Activated T-cell treated with anti-CD3 and anti-CD28 coated beads, Interleukin-2, amount 50 U/mL, for 24 hours (primary cell): ENCODE measurements around the gene CPNE5.

ENCODE experiments used
- DNase-seq: peaks from one replicate; pipeline ENCODE4 v3.0.0-alpha.2; 2020
- H3K27ac Mint-ChIP-seq: 2 replicates; pipeline ENCODE4 v1.8.0; 2020; ENCODE audit warnings: mild to moderate bottlenecking, mixed read lengths
- H3K27me3 Mint-ChIP-seq: 2 replicates; pipeline ENCODE4 v1.8.0; 2020; ENCODE audit warnings: mixed read lengths
- H3K36me3 Mint-ChIP-seq: 2 replicates; pipeline ENCODE4 v1.8.0; 2020; ENCODE audit warnings: low read depth, mixed read lengths
- H3K4me1 Mint-ChIP-seq: 2 replicates; pipeline ENCODE4 v1.8.0; 2020; ENCODE audit warnings: low read depth, mixed read lengths
- H3K4me3 Mint-ChIP-seq: 2 replicates; pipeline ENCODE4 v1.8.0; 2020; ENCODE audit warnings: mild to moderate bottlenecking, moderate library complexity, mixed read lengths
- H3K9me3 Mint-ChIP-seq: 2 replicates; pipeline ENCODE4 v1.8.0; 2020; ENCODE audit warnings: mixed read lengths

Gene CPNE5

DNA sequence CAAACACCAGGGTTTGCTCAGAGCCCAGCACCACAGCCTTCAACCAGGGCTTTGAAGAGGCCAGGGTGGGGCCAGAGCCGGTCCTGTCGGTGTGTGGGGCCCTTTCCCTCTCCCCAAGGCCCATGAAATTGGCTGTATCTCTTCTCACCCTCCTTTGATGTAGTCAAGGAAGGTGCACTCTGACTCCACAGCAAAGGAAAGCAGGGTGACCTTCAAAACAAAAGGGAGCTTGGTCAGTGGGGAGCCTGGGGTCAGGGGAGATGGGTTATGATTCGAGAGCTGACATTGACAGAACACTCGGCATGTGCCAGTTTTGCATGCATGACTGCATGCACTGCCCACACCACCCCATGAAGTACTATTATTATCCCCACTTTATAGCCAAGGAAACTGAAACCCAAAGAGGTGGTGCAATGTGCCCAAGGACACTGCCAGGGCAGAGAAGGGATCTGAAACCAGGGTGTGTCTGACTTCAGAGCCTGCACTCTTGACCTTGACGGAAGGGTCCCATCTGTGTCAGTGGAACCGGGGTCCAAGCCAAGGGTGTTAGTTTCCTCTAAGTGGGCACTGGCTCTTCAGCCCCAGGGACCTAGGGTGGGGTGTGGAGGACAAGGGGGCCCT lies 86.2 kb downstream of the CPNE5 start:
- H3K36me3 Mint-ChIP-seq: no peaks in the 10 kb centered on the region
- peaks cover 8% of the 10 kb centered on the region for H3K9me3 Mint-ChIP-seq
- H3K27ac Mint-ChIP-seq: peak overlapping the region; percentile 87
- peaks cover 65% of the 10 kb centered on the region for H3K4me1 Mint-ChIP-seq
- no peak for DNase-seq
- no peak overlapping the region for H3K4me3 Mint-ChIP-seq
- no peaks in the 10 kb centered on the region for H3K27me3 Mint-ChIP-seq

DNA sequence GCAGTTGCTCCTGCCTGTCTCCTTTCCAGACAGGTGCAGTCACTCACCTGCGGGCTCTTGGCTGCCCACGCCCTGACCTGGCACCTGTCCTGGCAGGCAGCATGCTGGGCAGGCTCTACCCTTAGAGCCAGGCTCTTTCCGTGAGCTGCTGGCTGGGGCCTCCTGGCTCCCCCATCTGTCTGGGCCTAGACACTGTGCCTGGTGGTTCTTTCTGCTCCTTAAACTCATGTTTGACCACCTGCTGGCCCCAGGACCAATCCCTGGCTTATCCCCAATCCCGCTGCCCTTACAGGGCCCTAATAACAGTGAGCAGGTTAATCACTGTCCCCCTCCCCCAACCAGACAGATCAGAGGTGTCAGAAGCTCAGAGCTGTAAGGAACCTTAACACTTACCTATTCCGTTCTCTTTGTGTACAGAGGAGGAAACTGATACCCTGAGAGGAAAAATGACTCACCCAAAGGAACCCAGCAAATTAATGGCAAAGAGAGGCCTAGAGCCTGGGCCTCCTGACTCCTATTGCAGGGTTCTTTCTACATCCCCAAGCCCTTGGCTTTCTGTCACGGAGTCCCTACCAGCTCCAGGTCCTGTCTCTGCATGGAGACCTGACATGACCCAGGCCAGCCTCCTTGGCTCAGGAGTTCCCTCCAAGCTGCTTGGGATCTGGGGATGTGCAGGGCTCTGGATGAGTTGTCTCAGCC lies 86.9 kb downstream of the CPNE5 start:
- Mint-ChIP-seq H3K36me3 (no peaks in the 10 kb centered on the region), H3K4me1 (peaks cover 60% of the 10 kb centered on the region), H3K27ac (peak overlapping the region; percentile 87), H3K27me3 (no peaks in the 10 kb centered on the region), H3K4me3 (no peak overlapping the region), H3K9me3 (peaks cover 8% of the 10 kb centered on the region)
- DNase-seq: peak; percentile 55

- Mint-ChIP-seq H3K4me1 (peaks cover 55% of the 10 kb centered on the region), H3K27ac (no peak overlapping the region), H3K4me3 (no peak overlapping the region), H3K36me3 (no peaks in the 10 kb centered on the region), H3K27me3 (no peaks in the 10 kb centered on the region), H3K9me3 (peaks cover 8% of the 10 kb centered on the region)
- DNase-seq: no peak
Observed at GRCh38 chr6:36751833-36752186, 87.4 kb downstream of the CPNE5 start.

DNA sequence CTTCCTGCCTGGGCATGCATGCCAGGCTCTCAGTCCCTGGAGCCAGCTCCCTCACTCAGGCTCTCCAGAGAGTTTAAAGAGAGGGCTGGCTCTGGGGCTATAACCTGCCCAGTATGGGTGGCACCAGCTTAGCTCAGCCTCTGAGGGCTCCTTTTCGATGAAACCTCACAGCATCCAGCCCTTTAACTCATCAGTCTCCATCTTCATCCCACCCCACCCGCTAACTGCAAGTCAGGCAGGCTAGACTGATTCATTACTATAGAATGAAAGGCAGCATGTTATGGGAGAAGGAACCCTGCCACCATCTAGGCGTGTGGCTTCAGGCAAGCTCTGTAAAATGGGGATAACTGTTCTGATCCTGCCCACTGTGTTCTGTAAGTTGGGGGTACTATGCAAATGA lies 88.2 kb downstream of the CPNE5 start:
- Mint-ChIP-seq H3K4me3 (no peak overlapping the region), H3K36me3 (no peaks in the 10 kb centered on the region), H3K27ac (no peak overlapping the region), H3K4me1 (peaks cover 48% of the 10 kb centered on the region), H3K9me3 (peaks cover 8% of the 10 kb centered on the region), H3K27me3 (no peaks in the 10 kb centered on the region)
- no peak for DNase-seq

GRCh38 chr6:36749829-36750489 lies 89.3 kb downstream of the CPNE5 start:
- peaks cover 8% of the 10 kb centered on the region for H3K9me3 Mint-ChIP-seq
- peaks cover 36% of the 10 kb centered on the region for H3K4me1 Mint-ChIP-seq
- H3K36me3 Mint-ChIP-seq: no peaks in the 10 kb centered on the region
- no peak for DNase-seq
- H3K4me3 Mint-ChIP-seq: no peak overlapping the region
- H3K27ac Mint-ChIP-seq: no peak overlapping the region
- H3K27me3 Mint-ChIP-seq: no peaks in the 10 kb centered on the region

- Mint-ChIP-seq H3K4me3 (no peak overlapping the region), H3K36me3 (no peaks in the 10 kb centered on the region), H3K9me3 (peaks cover 8% of the 10 kb centered on the region), H3K27me3 (no peaks in the 10 kb centered on the region), H3K4me1 (peaks cover 3% of the 10 kb centered on the region), H3K27ac (no peak overlapping the region)
- no peak for DNase-seq
Observed at GRCh38 chr6:36746251-36746650, 93.0 kb downstream of the CPNE5 start.

GRCh38 chr6:36745836-36746235 lies 93.4 kb downstream of the CPNE5 start:
- H3K36me3 Mint-ChIP-seq: no peaks in the 10 kb centered on the region
- H3K4me1 Mint-ChIP-seq: peaks cover 3% of the 10 kb centered on the region
- H3K9me3 Mint-ChIP-seq: peaks cover 8% of the 10 kb centered on the region
- no peak for DNase-seq
- H3K4me3 Mint-ChIP-seq: no peak overlapping the region
- H3K27ac Mint-ChIP-seq: no peak overlapping the region
- no peaks in the 10 kb centered on the region for H3K27me3 Mint-ChIP-seq

DNA sequence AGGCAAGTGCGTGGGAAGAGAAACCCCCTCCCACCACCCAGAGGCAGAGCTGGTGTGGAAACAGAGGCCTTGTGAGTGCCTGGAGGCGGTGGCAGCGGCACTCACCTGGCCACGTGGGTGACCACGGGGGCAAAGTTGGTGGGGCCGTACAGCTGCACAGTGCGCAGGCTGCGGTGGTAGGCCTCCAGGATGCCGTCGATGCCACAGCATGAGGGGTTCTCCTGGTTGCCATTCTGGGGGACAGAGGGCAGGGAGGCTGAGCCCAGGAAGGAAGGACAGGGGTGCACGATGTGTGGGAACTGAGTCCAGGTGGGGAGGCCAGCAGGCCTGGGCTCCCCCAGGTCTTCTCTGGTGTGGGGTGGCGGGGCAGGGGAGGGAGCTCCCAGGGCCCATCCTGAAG lies 94.0 kb downstream of the CPNE5 start:
- H3K4me1 Mint-ChIP-seq: peaks cover 3% of the 10 kb centered on the region
- no peaks in the 10 kb centered on the region for H3K27me3 Mint-ChIP-seq
- no peaks in the 10 kb centered on the region for H3K36me3 Mint-ChIP-seq
- H3K27ac Mint-ChIP-seq: no peak overlapping the region
- H3K9me3 Mint-ChIP-seq: peaks cover 8% of the 10 kb centered on the region
- DNase-seq: no peak
- no peak overlapping the region for H3K4me3 Mint-ChIP-seq

- peaks cover 7% of the 10 kb centered on the region for H3K9me3 Mint-ChIP-seq
- DNase-seq: no peak
- H3K4me1 Mint-ChIP-seq: peaks cover 3% of the 10 kb centered on the region
- no peak overlapping the region for H3K4me3 Mint-ChIP-seq
- no peak overlapping the region for H3K27ac Mint-ChIP-seq
- no peaks in the 10 kb centered on the region for H3K27me3 Mint-ChIP-seq
- H3K36me3 Mint-ChIP-seq: no peaks in the 10 kb centered on the region
Observed at GRCh38 chr6:36744304-36744673, 95.0 kb downstream of the CPNE5 start.

DNA sequence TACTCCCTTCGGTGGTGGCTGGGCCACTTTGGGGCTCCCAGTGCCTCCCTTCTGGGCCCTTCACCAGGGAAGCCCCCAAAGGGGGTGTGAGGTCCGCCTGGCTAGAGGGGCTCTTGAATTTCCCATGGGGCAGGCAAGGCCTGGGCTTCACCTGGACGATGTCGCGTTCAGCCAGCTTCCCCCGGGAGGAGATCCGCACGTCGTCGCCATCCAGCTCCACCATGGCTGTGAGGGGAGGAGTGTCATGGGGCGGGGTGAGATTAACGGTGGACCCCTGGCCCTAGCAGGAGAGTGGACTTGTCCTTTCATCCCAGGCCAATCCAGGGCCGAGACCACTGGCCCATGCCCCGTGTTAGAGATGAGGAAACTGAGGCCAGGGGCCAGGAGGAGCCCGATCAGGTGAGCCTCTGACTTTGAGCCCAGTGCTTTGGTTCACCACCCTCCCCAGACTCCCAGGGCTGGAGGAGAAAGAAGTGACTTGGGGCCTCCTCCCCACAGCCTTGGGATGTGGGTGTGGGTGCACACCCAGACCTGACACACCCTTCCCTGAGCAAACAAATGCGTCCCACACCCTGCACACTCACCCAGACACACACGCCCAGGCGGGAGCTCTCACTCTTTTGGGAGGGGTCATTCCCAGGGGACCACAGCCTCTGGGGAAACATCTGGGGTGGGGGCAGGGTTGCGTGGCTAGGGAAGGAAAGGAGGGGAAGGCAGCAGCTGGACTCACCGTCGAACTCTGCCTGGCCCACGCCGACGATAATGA lies 95.5 kb downstream of the CPNE5 start:
- Mint-ChIP-seq H3K27ac (no peak overlapping the region), H3K27me3 (no peaks in the 10 kb centered on the region), H3K9me3 (peaks cover 4% of the 10 kb centered on the region), H3K36me3 (no peaks in the 10 kb centered on the region), H3K4me3 (no peak overlapping the region), H3K4me1 (peaks cover 3% of the 10 kb centered on the region)
- no peak for DNase-seq

GRCh38 chr6:36743032-36743431 lies 96.2 kb downstream of the CPNE5 start:
- Mint-ChIP-seq H3K27me3 (no peaks in the 10 kb centered on the region), H3K4me3 (no peak overlapping the region), H3K27ac (no peak overlapping the region), H3K9me3 (no peaks in the 10 kb centered on the region), H3K36me3 (no peaks in the 10 kb centered on the region), H3K4me1 (no peaks in the 10 kb centered on the region)
- no peak for DNase-seq

DNA sequence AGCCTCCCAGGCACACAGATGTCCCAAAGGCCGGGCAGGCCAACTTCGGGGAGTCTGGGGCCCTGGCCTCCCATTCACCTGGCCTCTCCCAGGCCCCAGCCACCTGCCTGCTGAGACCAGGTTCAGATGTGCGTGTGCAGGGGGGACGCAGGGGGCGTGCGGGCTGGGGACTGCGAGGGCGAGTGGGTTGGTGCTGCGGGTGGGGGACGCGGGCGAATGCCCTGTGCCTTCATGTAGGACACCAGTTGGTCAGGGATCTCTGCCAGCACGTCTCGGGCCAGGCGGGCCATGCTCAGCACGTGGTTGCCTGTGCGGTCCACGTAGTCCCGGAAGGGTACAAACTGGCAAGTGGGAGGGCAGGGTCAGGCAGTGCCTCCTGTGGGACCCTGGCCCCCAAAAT lies 97.1 kb downstream of the CPNE5 start:
- Mint-ChIP-seq H3K9me3 (no peaks in the 10 kb centered on the region), H3K36me3 (no peaks in the 10 kb centered on the region), H3K27me3 (no peaks in the 10 kb centered on the region), H3K4me1 (no peaks in the 10 kb centered on the region), H3K27ac (no peak overlapping the region), H3K4me3 (no peak overlapping the region)
- no peak for DNase-seq

DNA sequence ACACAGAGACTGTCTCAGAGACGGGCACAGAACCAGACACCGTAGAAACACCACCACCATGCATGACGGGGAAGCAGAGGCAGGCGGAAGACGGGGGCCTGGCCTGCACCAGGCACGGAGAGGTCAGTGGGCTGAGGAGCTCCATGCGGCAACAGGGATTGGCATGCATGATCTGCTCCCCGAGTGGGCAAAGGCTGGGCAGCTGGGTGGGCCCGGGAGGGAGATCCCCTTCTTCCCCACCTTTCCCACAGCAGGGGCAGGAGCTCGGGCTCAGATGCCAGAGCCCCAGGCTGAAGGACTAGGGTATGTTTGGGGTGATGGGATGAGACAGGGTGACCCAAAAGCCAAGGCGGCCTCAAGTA lies 98.4 kb downstream of the CPNE5 start:
- Mint-ChIP-seq H3K4me3 (no peak overlapping the region), H3K27me3 (no peaks in the 10 kb centered on the region), H3K9me3 (no peaks in the 10 kb centered on the region), H3K4me1 (no peaks in the 10 kb centered on the region), H3K27ac (no peak overlapping the region), H3K36me3 (no peaks in the 10 kb centered on the region)
- DNase-seq: no peak

DNA sequence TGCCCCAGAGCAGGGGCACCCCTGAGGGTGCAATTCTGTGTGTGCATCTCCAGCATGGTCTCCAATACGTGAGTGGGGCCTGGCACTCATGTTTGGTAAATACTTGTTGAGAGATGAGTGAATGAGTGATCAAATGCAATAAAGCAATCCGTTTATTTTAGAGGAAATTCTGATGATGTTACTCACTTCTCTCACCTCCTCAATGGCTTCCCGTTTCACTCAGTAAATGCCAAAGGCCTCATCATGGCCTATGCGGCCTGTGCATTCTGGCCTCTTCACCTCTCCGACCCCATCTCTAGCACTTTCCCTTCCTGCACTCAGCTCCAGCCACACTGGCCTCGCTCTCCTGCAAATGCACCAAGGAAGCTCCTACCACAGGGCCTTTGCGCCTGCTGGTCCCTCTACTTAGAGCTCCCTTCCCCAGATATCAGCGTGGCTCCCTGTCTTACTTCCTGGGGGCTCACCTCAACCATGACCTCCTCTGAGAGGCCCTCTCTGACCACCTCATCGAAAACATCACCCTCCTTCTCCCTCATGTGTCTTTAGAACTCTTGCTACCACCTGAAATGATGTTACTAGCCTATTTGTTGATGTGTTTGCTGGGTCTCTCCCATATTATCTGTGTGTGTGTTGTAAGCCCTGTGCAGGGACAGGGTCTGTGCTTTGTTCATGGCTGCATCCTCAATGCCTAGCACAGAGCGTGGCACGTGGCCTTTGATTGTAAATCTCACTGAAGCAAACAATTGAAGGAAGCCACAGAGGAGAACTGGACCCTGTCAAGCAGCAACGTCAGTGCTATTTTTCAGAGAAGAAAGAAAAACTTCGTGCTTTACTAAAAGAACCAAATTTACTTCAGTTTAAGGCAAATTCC lies 99.1 kb downstream of the CPNE5 start:
- Mint-ChIP-seq H3K9me3 (no peaks in the 10 kb centered on the region), H3K4me1 (peaks cover 3% of the 10 kb centered on the region), H3K27me3 (no peaks in the 10 kb centered on the region), H3K27ac (no peak overlapping the region), H3K4me3 (no peak overlapping the region), H3K36me3 (no peaks in the 10 kb centered on the region)
- DNase-seq: no peak
